H9 (cell line): Measurements from ENCODE around the gene PRMT2. TPM values are rescaled to one million over a fixed set of nuclear protein-coding genes. Genes with fewer than 3 reads are reported as not detected.

Experiments used
- DNase-seq: peaks from one replicate; pipeline ENCODE4 v3.0.0-alpha.2; 2017
- H2AFZ ChIP-seq: one replicate; pipeline ENCODE4 v1.6.1; 2013; ENCODE audit warnings: mild to moderate bottlenecking, low read length, control low read depth, moderate library complexity
- H2AK5ac ChIP-seq: 2 replicates; pipeline ENCODE4 v1.6.1; 2013; ENCODE audit warnings: low read length, control low read depth, mixed read lengths; ENCODE audit not compliant: insufficient read length
- H2BK120ac ChIP-seq: one replicate; pipeline ENCODE4 v1.6.1; 2013; ENCODE audit warnings: low read depth, mild to moderate bottlenecking, low read length, control low read depth, inconsistent platforms; ENCODE audit not compliant: poor library complexity, severe bottlenecking
- H2BK12ac ChIP-seq: 2 replicates; pipeline ENCODE4 v1.6.1; 2013; ENCODE audit warnings: low read length, control low read depth, mixed read lengths, low read depth; ENCODE audit not compliant: insufficient read length
- H2BK15ac ChIP-seq: 2 replicates; pipeline ENCODE4 v1.6.1; 2013; ENCODE audit warnings: low read depth, low read length, control low read depth
- H2BK20ac ChIP-seq: one replicate; pipeline ENCODE4 v1.6.1; 2013; ENCODE audit warnings: low read depth, mild to moderate bottlenecking, low read length, control low read depth, inconsistent platforms; ENCODE audit not compliant: poor library complexity, severe bottlenecking
- H2BK5ac ChIP-seq: 2 replicates; pipeline ENCODE4 v1.6.1; 2013; ENCODE audit warnings: low read length, control low read depth, mixed read lengths; ENCODE audit not compliant: insufficient read length
- H3K14ac ChIP-seq: 2 replicates; pipeline ENCODE4 v1.6.1; 2013; ENCODE audit warnings: low read length, control low read depth; ENCODE audit not compliant: insufficient read depth
- H3K18ac ChIP-seq: 2 replicates; pipeline ENCODE4 v1.6.1; 2013; ENCODE audit warnings: low read depth, mild to moderate bottlenecking, mixed read lengths, low read length, control low read depth; ENCODE audit not compliant: insufficient read length
- H3K23ac ChIP-seq: 2 replicates; pipeline ENCODE4 v1.6.1; 2013; ENCODE audit warnings: low read length, control low read depth, mixed read lengths, low read depth; ENCODE audit not compliant: insufficient read length
- H3K23me2 ChIP-seq: 2 replicates; pipeline ENCODE4 v1.6.1; 2013; ENCODE audit warnings: low read depth, mild to moderate bottlenecking, mixed read lengths, low read length, control low read depth; ENCODE audit not compliant: insufficient read length, poor library complexity, severe bottlenecking
- H3K27ac ChIP-seq: 2 replicates; pipeline ENCODE4 v1.5.1; 2013; ENCODE audit warnings: low read length, control low read depth, mixed read lengths, low read depth; ENCODE audit not compliant: insufficient read length
- H3K27me3 ChIP-seq: 2 replicates; pipeline ENCODE4 v1.6.1; 2013; ENCODE audit warnings: low read length, control low read depth, inconsistent platforms; ENCODE audit not compliant: insufficient read depth
- H3K4ac ChIP-seq: 2 replicates; pipeline ENCODE4 v1.6.1; 2013; ENCODE audit warnings: low read depth, mild to moderate bottlenecking, control low read depth, inconsistent platforms, low read length, moderate library complexity
- H3K4me1 ChIP-seq: 2 replicates; pipeline ENCODE4 v1.6.1; 2013; ENCODE audit warnings: low read length, control low read depth, inconsistent platforms; ENCODE audit not compliant: insufficient read depth
- H3K4me2 ChIP-seq: 2 replicates; pipeline ENCODE4 v1.6.1; 2013; ENCODE audit warnings: low read length, control low read depth, mixed read lengths; ENCODE audit not compliant: insufficient read length, insufficient read depth
- H3K56ac ChIP-seq: 2 replicates; pipeline ENCODE4 v1.6.1; 2013; ENCODE audit warnings: low read depth, mild to moderate bottlenecking, mixed read lengths, low read length, control low read depth; ENCODE audit not compliant: insufficient read length
- H3K79me1 ChIP-seq: 2 replicates; pipeline ENCODE4 v1.6.1; 2013; ENCODE audit warnings: low read depth, mild to moderate bottlenecking, moderate library complexity, low read length, control low read depth, inconsistent platforms; ENCODE audit not compliant: insufficient read depth, poor library complexity, severe bottlenecking
- H3K79me2 ChIP-seq: 2 replicates; pipeline ENCODE4 v1.6.1; 2013; ENCODE audit warnings: low read length, control low read depth, inconsistent platforms; ENCODE audit not compliant: insufficient read depth
- H3K9ac ChIP-seq: 2 replicates; pipeline ENCODE4 v1.6.1; 2013; ENCODE audit warnings: low read length, control low read depth, mixed read lengths; ENCODE audit not compliant: insufficient read length; ENCODE audit errors: extremely low read depth
- H3K9me3 ChIP-seq: one replicate; pipeline ENCODE4 v1.6.1; 2013; ENCODE audit warnings: low read depth, low read length, inconsistent platforms; ENCODE audit not compliant: control insufficient read depth
- H3T11ph ChIP-seq: one replicate; pipeline ENCODE4 v1.6.1; 2013; ENCODE audit warnings: mild to moderate bottlenecking, low read length, control low read depth, inconsistent platforms
- H4K20me1 ChIP-seq: one replicate; pipeline ENCODE4 v1.6.1; 2013; ENCODE audit not compliant: control insufficient read depth, insufficient read length, insufficient read depth
- H4K5ac ChIP-seq: 2 replicates; pipeline ENCODE4 v1.6.1; 2013; ENCODE audit warnings: low read depth, mild to moderate bottlenecking, mixed read lengths, low read length, control low read depth; ENCODE audit not compliant: insufficient read length
- H4K8ac ChIP-seq: replicated peaks from 2 replicates; pipeline ENCODE4 v1.6.1; 2013; ENCODE audit warnings: low read length, control low read depth, mixed read lengths, low read depth; ENCODE audit not compliant: insufficient read length
- H4K91ac ChIP-seq: 2 replicates; pipeline ENCODE4 v1.6.1; 2013; ENCODE audit warnings: low read depth, mild to moderate bottlenecking, moderate library complexity, mixed read lengths, low read length, control low read depth; ENCODE audit not compliant: insufficient read length
- H3K27ac Mint-ChIP-seq, 3 experiments: 2 replicates in 2 of 3; 3 replicates in 1 of 3; pipeline ENCODE4 v1.8.0; 2020 to 2021; ENCODE audit warnings: mixed read lengths in 3 of 3, mild to moderate bottlenecking in 1 of 3, moderate library complexity in 1 of 3
- H3K27me3 Mint-ChIP-seq: 2 replicates; pipeline ENCODE4 v1.8.0; 2021; ENCODE audit warnings: low read depth, mild to moderate bottlenecking, moderate library complexity, mixed read lengths
- H3K36me3 Mint-ChIP-seq, 3 experiments: 2 replicates in 2 of 3; 3 replicates in 1 of 3; pipeline ENCODE4 v1.8.0; 2020 to 2021; ENCODE audit warnings: low read depth in 3 of 3, mixed read lengths in 3 of 3; ENCODE audit not compliant: insufficient read depth in 1 of 3
- H3K4me1 Mint-ChIP-seq, 2 experiments: 2 replicates each; pipeline ENCODE4 v1.8.0; 2020; ENCODE audit warnings: mixed read lengths in 2 of 2
- H3K4me3 Mint-ChIP-seq, 2 experiments: 2 replicates in 1 of 2; 3 replicates in 1 of 2; pipeline ENCODE4 v1.8.0; 2020 to 2021; ENCODE audit warnings: mild to moderate bottlenecking in 2 of 2, mixed read lengths in 2 of 2, moderate library complexity in 1 of 2
- H3K9me3 Mint-ChIP-seq, 2 experiments: 2 replicates in 1 of 2; 3 replicates in 1 of 2; pipeline ENCODE4 v1.8.0; 2020; ENCODE audit warnings: mild to moderate bottlenecking in 2 of 2, mixed read lengths in 2 of 2, moderate library complexity in 1 of 2
- WGBS: extraction: QIAGEN DNeasy Blood & Tissue Kit; methylation state at CpG from one replicate; pipeline ENCODE4 v1.1.7; 2013; ENCODE audit warnings: missing lambda C conversion rate, low lambda C conversion rate, mixed read lengths; ENCODE audit not compliant: insufficient read length; ENCODE audit errors: extremely low coverage; 5-methylcytosine and 5-hydroxymethylcytosine counted together
- total RNA-seq: library from RNA; stranded (reverse); gene quantifications from 2 replicates; pipeline ENCODE4 v1.2.1, GENCODE V29; 2021
- TF ChIP-seq, protein P1 (sequence below): fragments of 200-600 bp; sonication (generic); conservative IDR thresholded peaks from 3 replicates; pipeline ENCODE4 v1.8.0; 2021; ENCODE audit warnings: antibody characterized with exemption, mild to moderate bottlenecking

Gene PRMT2
- total RNA-seq, 1 experiment from 2014 or later, result 53.7 TPM

DNA sequence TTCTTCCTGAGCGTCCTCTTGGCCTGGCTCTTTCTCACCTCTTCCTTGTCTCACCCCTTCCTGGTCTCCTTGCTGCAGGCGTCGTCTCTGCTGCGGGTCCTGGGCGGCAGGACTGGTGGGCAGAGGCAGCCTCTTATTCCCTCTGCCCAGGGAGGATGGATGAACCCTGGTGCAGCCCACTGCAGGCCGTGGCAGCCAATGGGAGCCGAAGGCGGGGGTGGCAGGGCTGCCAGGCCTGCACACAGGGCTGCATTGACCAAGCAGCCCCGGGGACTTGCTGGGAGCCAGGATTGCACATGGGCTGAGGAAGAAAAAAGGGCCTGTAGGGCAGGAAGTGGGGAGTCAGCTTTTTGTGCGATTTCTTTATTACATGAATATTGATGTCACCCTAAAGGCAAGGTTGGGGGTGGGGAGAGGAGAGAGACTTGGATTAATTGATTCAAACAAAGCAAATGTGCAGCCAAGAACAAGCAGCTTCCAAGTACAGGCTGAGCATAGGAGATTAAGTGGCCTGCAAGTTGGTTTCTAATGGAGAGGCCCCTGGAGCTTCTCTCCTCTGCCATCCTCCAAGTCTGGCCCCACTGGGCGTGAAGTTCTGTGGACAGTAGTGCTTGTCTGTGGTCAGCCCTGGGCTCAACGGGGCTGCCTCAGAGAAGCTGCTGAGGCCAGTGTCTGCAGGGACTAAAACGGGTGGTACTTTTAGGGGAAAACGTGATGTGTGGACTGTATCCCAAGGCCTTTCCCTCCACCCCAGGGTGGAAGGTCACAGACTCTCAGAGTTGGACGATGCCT lies 30.3 kb upstream of the PRMT2 start, which contains the start of gene S100B:
S100B (minus strand) TSS at position 108 of the 792 bp plus-strand sequence. CDS start 2,667 bp downstream, outside the sequence.
- H3K4me1 ChIP-seq, result no peaks in the 10 kb centered on the region
- no peaks in the 10 kb centered on the region for H3K79me1 ChIP-seq
- peak; percentile 59 for DNase-seq
- H4K20me1 ChIP-seq, result no peaks in the 10 kb centered on the region
- Mint-ChIP-seq H3K27me3 (peaks cover 10% of the 10 kb centered on the region), H3K27ac (peak within 1 kb of the TSS in 1 of 3 experiments; percentile 30; a peak in 1 of 7 replicates), H3K36me3 (no peaks in the 10 kb centered on the region; a peak in 1 of 7 replicates), H3K9me3 (peaks cover under 1 to 7% of the 10 kb centered on the region in 2 experiments; a peak in 4 of 5 replicates), H3K4me3 (no peak within 1 kb of the TSS; a peak in 2 of 5 replicates), H3K4me1 (peaks cover 16 to 32% of the 10 kb centered on the region in 2 experiments)
- H3K4ac ChIP-seq, result no peak within 1 kb of the TSS
- H3K9me3 ChIP-seq, result no peaks in the 10 kb centered on the region
- H2BK12ac ChIP-seq, result no peak within 1 kb of the TSS
- H2BK120ac ChIP-seq, result no peak within 1 kb of the TSS
- H2BK5ac ChIP-seq, result no peak within 1 kb of the TSS
- no peaks in the 10 kb centered on the region for H3K27me3 ChIP-seq
- H3K27ac ChIP-seq, result no peak within 1 kb of the TSS
- no peak within 1 kb of the TSS for H2BK15ac ChIP-seq
- no CpG with 5 or more reads among the region's 15 CpGs for WGBS
- no peak within 1 kb of the TSS for H4K5ac ChIP-seq
- H3K56ac ChIP-seq, result no peak within 1 kb of the TSS
- H2AFZ ChIP-seq, result no peak within 1 kb of the TSS
- no peak within 1 kb of the TSS for H3K18ac ChIP-seq
- H2AK5ac ChIP-seq, result no peak within 1 kb of the TSS
- no peak within 1 kb of the TSS for H3K23ac ChIP-seq
- H3K9ac ChIP-seq, result no peak within 1 kb of the TSS
- H4K8ac ChIP-seq, result no peak within 1 kb of the TSS
- no peaks in the 10 kb centered on the region for H3K79me2 ChIP-seq
- no peaks in the 10 kb centered on the region for H3K23me2 ChIP-seq
- no peak within 1 kb of the TSS for H3K14ac ChIP-seq
- TF ChIP-seq, protein P1, sequence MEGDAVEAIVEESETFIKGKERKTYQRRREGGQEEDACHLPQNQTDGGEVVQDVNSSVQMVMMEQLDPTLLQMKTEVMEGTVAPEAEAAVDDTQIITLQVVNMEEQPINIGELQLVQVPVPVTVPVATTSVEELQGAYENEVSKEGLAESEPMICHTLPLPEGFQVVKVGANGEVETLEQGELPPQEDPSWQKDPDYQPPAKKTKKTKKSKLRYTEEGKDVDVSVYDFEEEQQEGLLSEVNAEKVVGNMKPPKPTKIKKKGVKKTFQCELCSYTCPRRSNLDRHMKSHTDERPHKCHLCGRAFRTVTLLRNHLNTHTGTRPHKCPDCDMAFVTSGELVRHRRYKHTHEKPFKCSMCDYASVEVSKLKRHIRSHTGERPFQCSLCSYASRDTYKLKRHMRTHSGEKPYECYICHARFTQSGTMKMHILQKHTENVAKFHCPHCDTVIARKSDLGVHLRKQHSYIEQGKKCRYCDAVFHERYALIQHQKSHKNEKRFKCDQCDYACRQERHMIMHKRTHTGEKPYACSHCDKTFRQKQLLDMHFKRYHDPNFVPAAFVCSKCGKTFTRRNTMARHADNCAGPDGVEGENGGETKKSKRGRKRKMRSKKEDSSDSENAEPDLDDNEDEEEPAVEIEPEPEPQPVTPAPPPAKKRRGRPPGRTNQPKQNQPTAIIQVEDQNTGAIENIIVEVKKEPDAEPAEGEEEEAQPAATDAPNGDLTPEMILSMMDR, result no peak
- H3K4me2 ChIP-seq, result no peak within 1 kb of the TSS
- no peak within 1 kb of the TSS for H3T11ph ChIP-seq
- no peak within 1 kb of the TSS for H4K91ac ChIP-seq
- no peak within 1 kb of the TSS for H2BK20ac ChIP-seq
